ENCODE data around the gene BRSK2.
A peak's percentile ranks its signal among the peaks of the same experiment; 100 is the strongest.

The BRSK2 gene

DNA sequence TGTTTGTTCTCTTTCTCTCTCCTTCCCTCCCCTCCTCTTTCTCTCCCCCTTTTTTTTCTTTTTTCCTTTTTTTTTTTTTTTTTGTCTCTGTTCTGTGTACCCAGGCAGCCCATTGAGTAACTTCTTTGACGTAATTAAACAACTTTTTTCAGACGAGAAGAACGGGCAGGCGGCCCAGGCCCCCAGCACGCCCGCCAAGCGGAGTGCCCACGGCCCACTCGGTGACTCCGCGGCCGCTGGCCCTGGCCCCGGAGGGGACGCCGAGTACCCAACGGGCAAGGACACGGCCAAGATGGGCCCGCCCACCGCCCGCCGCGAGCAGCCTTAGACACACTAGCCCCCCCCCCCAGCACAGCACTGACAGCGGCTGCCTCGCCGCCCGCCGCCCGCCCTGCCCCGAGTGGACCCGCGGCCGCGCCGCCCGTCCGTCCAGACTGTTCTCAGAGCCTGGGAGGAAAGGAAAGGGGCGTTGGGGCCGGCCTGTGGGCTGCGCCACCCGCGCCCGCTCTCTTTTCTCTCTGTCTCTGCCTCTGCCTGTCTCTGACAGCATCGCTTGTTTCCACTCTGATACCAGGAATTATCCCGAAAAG, 70.8 kb downstream of the BRSK2 start:
- H3K4me3 ChIP-seq (replicated peaks; ENCODE audit: low read depth, low read length), result no peak overlapping the region
- TF ChIP-seq, protein P1, sequence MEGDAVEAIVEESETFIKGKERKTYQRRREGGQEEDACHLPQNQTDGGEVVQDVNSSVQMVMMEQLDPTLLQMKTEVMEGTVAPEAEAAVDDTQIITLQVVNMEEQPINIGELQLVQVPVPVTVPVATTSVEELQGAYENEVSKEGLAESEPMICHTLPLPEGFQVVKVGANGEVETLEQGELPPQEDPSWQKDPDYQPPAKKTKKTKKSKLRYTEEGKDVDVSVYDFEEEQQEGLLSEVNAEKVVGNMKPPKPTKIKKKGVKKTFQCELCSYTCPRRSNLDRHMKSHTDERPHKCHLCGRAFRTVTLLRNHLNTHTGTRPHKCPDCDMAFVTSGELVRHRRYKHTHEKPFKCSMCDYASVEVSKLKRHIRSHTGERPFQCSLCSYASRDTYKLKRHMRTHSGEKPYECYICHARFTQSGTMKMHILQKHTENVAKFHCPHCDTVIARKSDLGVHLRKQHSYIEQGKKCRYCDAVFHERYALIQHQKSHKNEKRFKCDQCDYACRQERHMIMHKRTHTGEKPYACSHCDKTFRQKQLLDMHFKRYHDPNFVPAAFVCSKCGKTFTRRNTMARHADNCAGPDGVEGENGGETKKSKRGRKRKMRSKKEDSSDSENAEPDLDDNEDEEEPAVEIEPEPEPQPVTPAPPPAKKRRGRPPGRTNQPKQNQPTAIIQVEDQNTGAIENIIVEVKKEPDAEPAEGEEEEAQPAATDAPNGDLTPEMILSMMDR (IDR thresholded peaks at IDR 0.05; ENCODE audit: low read length, missing control alignments), result no peak
- DNase-seq (ENCODE audit: low read depth), result peak; percentile 62

DNA sequence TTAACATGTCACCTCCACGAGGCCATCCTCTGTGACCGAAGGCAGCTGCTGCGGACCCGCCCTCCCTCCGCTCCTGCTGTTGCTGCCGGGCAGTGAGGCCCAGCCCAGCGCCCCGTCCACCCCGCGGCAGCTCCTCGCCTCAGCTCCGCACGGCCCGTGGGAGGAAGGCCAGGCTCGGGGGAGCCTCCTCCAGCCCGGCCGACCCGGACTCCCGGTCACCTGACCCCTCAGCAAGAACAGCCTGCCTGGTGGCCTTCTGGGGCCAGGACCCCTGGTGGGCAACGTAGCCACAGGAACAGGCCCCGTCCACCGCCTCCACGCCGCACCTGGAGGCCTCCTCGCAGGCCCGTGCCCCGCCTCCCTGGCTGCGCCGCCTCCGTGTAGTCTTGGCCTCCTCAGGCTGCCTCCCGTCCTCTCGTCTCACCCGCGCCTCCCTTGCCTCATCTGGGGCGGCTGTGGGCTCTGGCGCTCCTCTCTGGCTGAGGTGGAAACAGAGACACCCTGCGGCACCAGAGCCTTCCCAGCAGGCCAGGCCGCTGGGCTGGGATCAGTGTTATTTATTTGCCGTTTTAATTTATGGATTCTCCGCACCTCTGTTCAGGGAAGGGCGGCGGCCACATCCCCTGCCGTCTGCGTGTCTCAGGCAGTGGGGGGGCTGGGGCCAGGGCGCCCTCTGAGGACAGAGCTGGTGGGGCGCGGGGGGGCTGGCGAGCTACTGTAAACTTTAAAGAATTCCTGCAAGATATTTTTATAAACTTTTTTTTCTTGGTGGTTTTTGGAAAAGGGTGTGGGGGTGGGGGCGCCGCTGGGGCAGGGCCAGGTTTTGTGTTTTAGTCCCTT, 71.5 kb downstream of the BRSK2 start:
- TF ChIP-seq, protein P1 (IDR thresholded peaks at IDR 0.05; ENCODE audit: low read length, missing control alignments), result no peak
- no peak overlapping the region for H3K4me3 ChIP-seq (replicated peaks; ENCODE audit: low read depth, low read length)
- no peak for DNase-seq (ENCODE audit: low read depth)

DNA sequence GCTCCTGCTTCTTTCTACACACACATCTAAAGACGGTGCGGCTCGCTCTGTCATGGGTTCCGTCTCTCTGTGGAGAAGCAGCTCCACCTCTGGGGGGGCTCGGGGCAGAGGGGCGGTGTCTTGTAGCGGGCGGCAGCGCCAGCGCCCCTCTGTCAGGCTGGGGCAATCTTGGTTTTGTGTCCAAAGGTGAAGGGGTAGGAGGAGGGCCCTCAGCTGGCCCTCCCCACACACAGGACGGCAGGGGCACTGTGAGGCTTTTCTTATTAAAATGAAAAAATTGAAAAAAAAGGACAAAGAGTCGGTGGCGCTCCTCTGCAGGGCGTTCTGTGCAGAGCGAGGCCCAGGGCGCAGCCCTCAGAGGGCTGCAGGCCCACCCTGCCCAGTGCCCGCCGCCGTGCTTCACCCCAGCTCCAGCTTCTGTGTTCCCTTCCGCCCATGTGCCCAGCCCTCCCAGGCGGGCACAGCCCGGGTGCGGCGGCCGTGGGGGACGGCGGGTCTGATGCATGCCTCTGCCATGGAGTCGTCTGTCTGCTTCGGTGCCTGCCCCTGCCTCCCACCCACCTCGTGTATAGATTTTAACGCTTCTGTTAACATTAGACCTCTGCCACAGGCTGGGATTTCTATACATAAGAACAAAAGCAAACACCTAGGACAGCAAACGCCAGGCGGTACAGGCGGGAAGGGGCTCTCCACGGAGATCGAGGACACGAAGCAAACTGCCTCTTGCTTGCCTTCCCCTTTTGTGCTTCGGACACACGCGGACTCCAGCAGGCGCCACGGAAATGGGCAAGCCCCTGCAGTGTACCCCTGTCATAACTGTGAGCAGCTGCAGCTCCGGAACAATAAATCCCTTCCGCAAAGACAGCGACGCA, 72.3 kb downstream of the BRSK2 start:
- no peak overlapping the region for H3K4me3 ChIP-seq (replicated peaks; ENCODE audit: low read depth, low read length)
- no peak for DNase-seq (ENCODE audit: low read depth)
- TF ChIP-seq, protein P1 (IDR thresholded peaks at IDR 0.05; ENCODE audit: low read length, missing control alignments), result no peak

DNA sequence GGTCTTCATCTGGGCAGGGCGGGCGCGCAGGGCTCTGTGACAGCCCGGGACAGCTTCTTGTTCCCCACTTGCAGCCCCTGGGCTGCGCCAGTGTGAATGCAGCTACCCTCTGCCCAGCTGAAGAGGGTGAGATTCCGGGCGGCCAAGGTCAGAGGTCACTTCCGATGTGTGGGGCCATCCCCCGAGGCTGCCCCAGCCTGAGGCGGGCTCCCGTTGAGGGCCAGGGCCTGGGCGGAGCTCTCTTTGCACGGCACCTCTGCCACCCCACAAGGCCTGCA, 72.9 kb downstream of the BRSK2 start:
- TF ChIP-seq, protein P1 (IDR thresholded peaks at IDR 0.05; ENCODE audit: low read length, missing control alignments), result no peak
- H3K4me3 ChIP-seq (replicated peaks; ENCODE audit: low read depth, low read length), result no peak overlapping the region
- no peak for DNase-seq (ENCODE audit: low read depth)

DNA sequence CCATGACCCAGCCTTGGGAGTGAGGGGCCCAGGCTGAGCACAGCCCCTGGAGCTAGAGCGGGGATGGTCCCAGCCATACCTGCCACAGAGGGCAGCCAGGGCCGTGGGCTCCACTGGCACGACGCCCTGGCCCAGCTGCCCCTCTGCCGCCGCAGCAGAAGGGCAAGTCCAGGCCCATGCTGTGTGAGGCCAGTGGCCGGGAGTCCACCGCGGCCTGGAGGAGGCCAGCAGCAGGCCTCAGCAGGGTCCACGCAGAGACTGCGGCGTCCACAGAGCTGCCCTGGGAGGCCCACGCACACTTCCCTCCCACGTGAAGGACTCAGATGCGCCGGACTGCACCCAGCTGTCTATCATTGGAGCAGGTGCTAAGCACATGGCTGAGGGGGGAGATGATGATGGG, 73.3 kb downstream of the BRSK2 start:
- no peak for DNase-seq (ENCODE audit: low read depth)
- no peak overlapping the region for H3K4me3 ChIP-seq (replicated peaks; ENCODE audit: low read depth, low read length)
- TF ChIP-seq, protein P1 (IDR thresholded peaks at IDR 0.05; ENCODE audit: low read length, missing control alignments), result no peak

DNA sequence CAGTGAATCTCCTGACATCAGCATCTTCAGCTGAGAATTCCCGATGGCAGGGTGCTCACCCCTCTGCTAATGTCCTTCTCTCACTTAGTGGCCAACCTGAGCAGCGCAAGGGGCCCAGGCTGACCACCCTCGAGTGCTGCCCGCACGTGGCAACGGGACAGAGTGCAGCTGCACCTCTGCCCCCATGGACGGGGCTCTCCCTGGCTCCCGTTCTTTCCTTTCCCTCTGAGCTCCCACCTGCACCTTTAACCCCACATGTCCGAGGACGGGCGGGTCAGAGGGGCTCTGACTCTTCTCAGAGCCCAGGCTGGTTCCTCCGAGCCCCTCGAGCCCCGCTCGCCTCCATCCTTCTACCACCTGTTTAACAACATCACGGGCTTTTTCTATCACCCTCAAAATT, 77.0 kb downstream of the BRSK2 start:
- TF ChIP-seq, protein P1 (IDR thresholded peaks at IDR 0.05; ENCODE audit: low read length, missing control alignments), result no peak
- no peak overlapping the region for H3K4me3 ChIP-seq (replicated peaks; ENCODE audit: low read depth, low read length)
- DNase-seq (ENCODE audit: low read depth), result no peak

All from fibroblast of pulmonary artery (primary cell).